ENCODE data around the gene PCSK7. TPM values are rescaled to one million over a fixed set of nuclear protein-coding genes. Genes with fewer than 3 reads are reported as not detected.

PCSK7 gene
- total and polyA plus RNA-seq, 2 of the 4 experiments (the other 2 are of a cell fraction) = 35.8 to 54.3 TPM

DNA sequence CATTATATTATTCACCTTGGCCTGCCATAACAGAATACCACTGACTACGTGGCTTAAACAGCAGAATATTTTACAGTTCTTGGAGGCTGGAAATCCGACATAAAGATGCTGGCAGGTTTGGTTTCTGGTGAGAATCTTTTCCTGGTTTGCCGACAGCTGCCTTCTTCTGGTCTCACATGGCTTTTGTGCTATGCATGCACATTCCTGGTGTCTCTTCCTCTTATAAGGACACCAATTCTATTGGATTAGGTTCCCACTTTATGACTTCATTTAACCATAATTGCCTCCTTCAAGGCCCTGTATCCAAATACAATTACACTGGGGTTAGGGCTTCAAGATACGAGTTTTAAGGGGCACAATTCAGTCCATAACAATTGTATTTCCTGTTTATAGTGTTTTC is 17.7 kb upstream of the PCSK7 start:
- Histone ChIP-seq H3K79me1 (ENCODE audit: low read depth in 1 of 2, low read length in 2 of 2) (no peaks in the 10 kb centered on the region; a peak in 1 of 4 replicates), H3K27me3 (ENCODE audit: control insufficient read depth, insufficient read depth, low read length) (no peaks in the 10 kb centered on the region), H3K4me1 (ENCODE audit: control insufficient read depth, insufficient read depth, low read length) (no peaks in the 10 kb centered on the region), H3K36me3 (ENCODE audit: control insufficient read depth, insufficient read depth, low read length) (peaks cover 32% of the 10 kb centered on the region), H3K23ac (ENCODE audit: low read depth, low read length) (no peak overlapping the region), H4K91ac (ENCODE audit: insufficient read depth, low read depth, low read length) (no peak overlapping the region), H2AFZ (replicated peaks; ENCODE audit: low read length, poor library complexity) (no peak overlapping the region), H3K9me3 (ENCODE audit: control insufficient read depth, insufficient read depth, low read length) (no peaks in the 10 kb centered on the region), H4K20me1 (ENCODE audit: insufficient read depth, low read length) (no peaks in the 10 kb centered on the region), H2AK5ac (ENCODE audit: low read depth, low read length) (no peak overlapping the region), H3K56ac (ENCODE audit: extremely low read depth, insufficient read depth, low read length) (no peak overlapping the region), H2BK5ac (ENCODE audit: low read depth, low read length, poor library complexity, severe bottlenecking) (no peak overlapping the region), H3K18ac (ENCODE audit: low read depth, low read length) (no peak overlapping the region), H4K5ac (ENCODE audit: low read depth, low read length) (no peak overlapping the region), H2AK9ac (replicated peaks; ENCODE audit: low read depth, low read length, poor library complexity) (no peak overlapping the region), H2BK15ac (ENCODE audit: low read depth, low read length) (no peak overlapping the region), H2BK20ac (ENCODE audit: low read depth, low read length) (no peak overlapping the region), H3K9ac (ENCODE audit: low read depth, low read length) (no peak overlapping the region), H3K4me2 (ENCODE audit: low read depth, low read length) (no peak overlapping the region), H3K9me1 (ENCODE audit: insufficient read depth, low read length) (no peaks in the 10 kb centered on the region), H3K4me3 (ENCODE audit: insufficient read depth, low read depth, low read length) (no peak overlapping the region), H3K14ac (replicated peaks; ENCODE audit: low read depth, low read length) (no peak overlapping the region), H4K8ac (ENCODE audit: low read depth in 2 of 2, low read length in 2 of 2) (no peak overlapping the region), H3K27ac (ENCODE audit: insufficient read depth, low read length) (no peak overlapping the region; the same call in 1 of the 2 replicates), H3K4ac (ENCODE audit: low read depth, low read length) (no peak overlapping the region), H2BK120ac (ENCODE audit: low read depth, low read length) (no peak overlapping the region)
- dilution Hi-C loops (cut with HindIII; ENCODE audit: low sequenced_read_pairs, unreplicated experiment) = no loop called here
- POLR2A ChIA-PET (ENCODE audit: unreplicated experiment) = no interaction called here
- WGBS, 2 experiments (ENCODE audit: extremely low coverage in 2 of 2, insufficient read length in 1 of 2) = no CpG with 5 or more reads among the region's 4 CpGs
- intact Hi-C loops (cut with micrococcal nuclease) = no loop called here
- ATAC-seq (ENCODE audit: low read depth) (no peak), DNase-seq (no peak)
- TF ChIP-seq SMC3 (IDR thresholded peaks at IDR 0.05; ENCODE audit: low read depth, low read length) (no peak), BHLHE40 (IDR thresholded peaks at IDR 0.05; ENCODE audit: low read depth, low read length) (no peak), MXI1 (IDR thresholded peaks at IDR 0.05; ENCODE audit: borderline replicate concordance, low read depth, low read length) (no peak), RCOR1 (IDR thresholded peaks at IDR 0.05; ENCODE audit: insufficient replicate concordance, low read length) (no peak), MAZ (IDR thresholded peaks at IDR 0.05; ENCODE audit: borderline replicate concordance, low read depth, low read length) (no peak), RFX5 (IDR thresholded peaks at IDR 0.05; ENCODE audit: low read depth, low read length) (no peak), RAD21 (IDR thresholded peaks at IDR 0.05; ENCODE audit: low read length) (no peak), CEBPB (IDR thresholded peaks at IDR 0.05; ENCODE audit: low read depth, low read length) (no peak), CHD1 (IDR thresholded peaks at IDR 0.05; ENCODE audit: low read depth, low read length) (no peak), POLR2A (IDR thresholded peaks at IDR 0.05; ENCODE audit: low read depth, low read length) (no peak), MAFK (IDR thresholded peaks at IDR 0.05; ENCODE audit: low read depth, low read length) (no peak), FOS (IDR thresholded peaks at IDR 0.05; ENCODE audit: low read depth, low read length) (no peak), NFE2L2 (IDR thresholded peaks at IDR 0.05; ENCODE audit: low read depth, low read length) (no peak)
- TF ChIP-seq, protein P1, sequence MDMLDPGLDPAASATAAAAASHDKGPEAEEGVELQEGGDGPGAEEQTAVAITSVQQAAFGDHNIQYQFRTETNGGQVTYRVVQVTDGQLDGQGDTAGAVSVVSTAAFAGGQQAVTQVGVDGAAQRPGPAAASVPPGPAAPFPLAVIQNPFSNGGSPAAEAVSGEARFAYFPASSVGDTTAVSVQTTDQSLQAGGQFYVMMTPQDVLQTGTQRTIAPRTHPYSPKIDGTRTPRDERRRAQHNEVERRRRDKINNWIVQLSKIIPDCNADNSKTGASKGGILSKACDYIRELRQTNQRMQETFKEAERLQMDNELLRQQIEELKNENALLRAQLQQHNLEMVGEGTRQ (IDR thresholded peaks at IDR 0.05; ENCODE audit: low read depth, low read length) = no peak
- TF ChIP-seq, protein P2, sequence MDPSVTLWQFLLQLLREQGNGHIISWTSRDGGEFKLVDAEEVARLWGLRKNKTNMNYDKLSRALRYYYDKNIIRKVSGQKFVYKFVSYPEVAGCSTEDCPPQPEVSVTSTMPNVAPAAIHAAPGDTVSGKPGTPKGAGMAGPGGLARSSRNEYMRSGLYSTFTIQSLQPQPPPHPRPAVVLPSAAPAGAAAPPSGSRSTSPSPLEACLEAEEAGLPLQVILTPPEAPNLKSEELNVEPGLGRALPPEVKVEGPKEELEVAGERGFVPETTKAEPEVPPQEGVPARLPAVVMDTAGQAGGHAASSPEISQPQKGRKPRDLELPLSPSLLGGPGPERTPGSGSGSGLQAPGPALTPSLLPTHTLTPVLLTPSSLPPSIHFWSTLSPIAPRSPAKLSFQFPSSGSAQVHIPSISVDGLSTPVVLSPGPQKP (IDR thresholded peaks at IDR 0.05; ENCODE audit: borderline replicate concordance, low read depth, low read length) = no peak
- TF ChIP-seq, protein P3, sequence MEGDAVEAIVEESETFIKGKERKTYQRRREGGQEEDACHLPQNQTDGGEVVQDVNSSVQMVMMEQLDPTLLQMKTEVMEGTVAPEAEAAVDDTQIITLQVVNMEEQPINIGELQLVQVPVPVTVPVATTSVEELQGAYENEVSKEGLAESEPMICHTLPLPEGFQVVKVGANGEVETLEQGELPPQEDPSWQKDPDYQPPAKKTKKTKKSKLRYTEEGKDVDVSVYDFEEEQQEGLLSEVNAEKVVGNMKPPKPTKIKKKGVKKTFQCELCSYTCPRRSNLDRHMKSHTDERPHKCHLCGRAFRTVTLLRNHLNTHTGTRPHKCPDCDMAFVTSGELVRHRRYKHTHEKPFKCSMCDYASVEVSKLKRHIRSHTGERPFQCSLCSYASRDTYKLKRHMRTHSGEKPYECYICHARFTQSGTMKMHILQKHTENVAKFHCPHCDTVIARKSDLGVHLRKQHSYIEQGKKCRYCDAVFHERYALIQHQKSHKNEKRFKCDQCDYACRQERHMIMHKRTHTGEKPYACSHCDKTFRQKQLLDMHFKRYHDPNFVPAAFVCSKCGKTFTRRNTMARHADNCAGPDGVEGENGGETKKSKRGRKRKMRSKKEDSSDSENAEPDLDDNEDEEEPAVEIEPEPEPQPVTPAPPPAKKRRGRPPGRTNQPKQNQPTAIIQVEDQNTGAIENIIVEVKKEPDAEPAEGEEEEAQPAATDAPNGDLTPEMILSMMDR (conservative IDR thresholded peaks at IDR 0.05; ENCODE audit: low read depth, low read length) = no peak
- CTCF ChIA-PET = no interaction called here
- BruUV-seq (replicated peaks) = no TSS peak
- in situ Hi-C loops (cut with MboI; ENCODE audit: low sequenced_read_pairs) = no loop called here
